ENCODE measurements around the gene KCNK6. TPM values are rescaled to one million over a fixed set of nuclear protein-coding genes. Genes with fewer than 3 reads are reported as not detected.
A peak's percentile ranks its signal among the peaks of the same experiment; 100 is the strongest.

KCNK6 gene
- total and polyA plus RNA-seq, 12 donors, result 4.5 to 31.6 (median 10.8) TPM

DNA sequence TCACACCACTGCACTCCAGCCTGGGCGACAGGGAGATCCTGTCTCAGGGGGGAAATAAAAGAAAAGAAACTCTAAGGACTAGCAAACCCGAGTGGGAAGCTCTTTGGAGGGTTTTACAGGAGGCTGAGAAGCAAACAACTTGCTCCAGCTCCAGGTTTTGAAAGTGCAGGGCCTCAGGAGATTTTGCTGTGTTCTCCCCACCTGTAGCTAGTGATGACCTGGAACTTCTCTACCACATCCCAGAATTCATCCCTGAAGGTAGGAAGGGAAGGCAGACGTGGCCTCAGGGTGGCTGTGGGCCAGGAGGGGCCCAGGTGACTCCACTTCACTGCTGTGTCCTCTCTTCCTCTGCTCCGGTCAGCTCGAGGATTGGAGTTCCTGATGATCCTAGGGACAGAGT, 38.4 kb downstream of the KCNK6 start:
- DNase-seq (no peak), ATAC-seq (no peak)
- Histone ChIP-seq H3K27me3 (peaks cover 0 to 63% (median 29%) of the 10 kb centered on the region in 7 donors), H3K9me3 (no peaks in the 10 kb centered on the region), H3K4me3 (no peak overlapping the region), H3K36me3 (no peaks in the 10 kb centered on the region), H3K27ac (no peak overlapping the region), H3K4me1 (peaks cover 0 to 18% (median 13%) of the 10 kb centered on the region in 9 donors)
- TF ChIP-seq, protein P1, sequence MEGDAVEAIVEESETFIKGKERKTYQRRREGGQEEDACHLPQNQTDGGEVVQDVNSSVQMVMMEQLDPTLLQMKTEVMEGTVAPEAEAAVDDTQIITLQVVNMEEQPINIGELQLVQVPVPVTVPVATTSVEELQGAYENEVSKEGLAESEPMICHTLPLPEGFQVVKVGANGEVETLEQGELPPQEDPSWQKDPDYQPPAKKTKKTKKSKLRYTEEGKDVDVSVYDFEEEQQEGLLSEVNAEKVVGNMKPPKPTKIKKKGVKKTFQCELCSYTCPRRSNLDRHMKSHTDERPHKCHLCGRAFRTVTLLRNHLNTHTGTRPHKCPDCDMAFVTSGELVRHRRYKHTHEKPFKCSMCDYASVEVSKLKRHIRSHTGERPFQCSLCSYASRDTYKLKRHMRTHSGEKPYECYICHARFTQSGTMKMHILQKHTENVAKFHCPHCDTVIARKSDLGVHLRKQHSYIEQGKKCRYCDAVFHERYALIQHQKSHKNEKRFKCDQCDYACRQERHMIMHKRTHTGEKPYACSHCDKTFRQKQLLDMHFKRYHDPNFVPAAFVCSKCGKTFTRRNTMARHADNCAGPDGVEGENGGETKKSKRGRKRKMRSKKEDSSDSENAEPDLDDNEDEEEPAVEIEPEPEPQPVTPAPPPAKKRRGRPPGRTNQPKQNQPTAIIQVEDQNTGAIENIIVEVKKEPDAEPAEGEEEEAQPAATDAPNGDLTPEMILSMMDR (IDR thresholded peaks at IDR 0.05), result no peak
- 35 to 46% methylated on average over 5 of the region's 5 CpGs for WGBS, 2 donors
- intact Hi-C loops (cut with DNase I), result no loop called here

DNA sequence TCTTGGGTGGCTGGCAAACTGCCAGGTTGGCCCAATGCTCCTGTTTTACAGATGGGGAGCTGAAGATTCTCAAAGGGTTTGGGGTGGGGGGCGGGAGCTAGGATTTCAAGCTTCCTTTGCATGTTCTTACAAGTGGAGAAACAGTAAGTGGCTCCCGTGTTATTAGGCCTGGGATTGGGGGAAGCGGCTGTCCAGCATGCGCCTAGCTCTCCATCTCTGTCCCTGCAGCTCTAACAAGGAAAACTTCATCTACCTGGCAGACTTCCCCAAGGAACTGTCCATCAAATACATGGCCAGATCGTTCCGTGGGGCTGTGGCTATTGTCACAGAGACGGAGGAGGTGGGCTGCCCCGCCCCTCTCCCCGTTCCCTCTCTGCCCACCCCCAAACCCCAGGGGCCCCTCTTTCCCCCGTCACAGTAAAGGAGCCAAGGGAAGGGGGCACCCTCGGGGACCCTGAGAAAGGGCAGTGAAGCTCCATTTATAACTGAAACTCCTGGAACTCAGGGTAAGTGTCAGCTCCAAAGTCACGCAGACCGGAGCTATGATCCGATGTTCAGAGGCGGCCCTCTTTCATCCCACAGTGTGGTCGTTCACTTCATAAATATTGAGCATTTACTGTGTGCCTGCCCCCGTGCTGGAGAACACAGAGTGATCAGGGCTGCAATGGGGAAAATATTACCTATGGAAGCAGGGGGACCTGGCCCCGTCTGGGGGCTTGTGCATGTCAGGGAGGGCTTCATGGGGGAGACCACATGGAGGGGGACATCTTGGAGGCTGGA, 39.8 kb downstream of the KCNK6 start:
- intact Hi-C loops (cut with DNase I), result no loop called here
- no peak for ATAC-seq
- no peak for DNase-seq
- WGBS, 2 donors, result 54 to 58% methylated on average over 18 of the region's 18 CpGs
- H3K9me3 ChIP-seq, result no peaks in the 10 kb centered on the region
- no peak overlapping the region for H3K4me3 ChIP-seq
- H3K36me3 ChIP-seq, result no peaks in the 10 kb centered on the region
- peaks cover 0 to 20% (median 13%) of the 10 kb centered on the region in 9 donors for H3K4me1 ChIP-seq
- no peak overlapping the region for H3K27ac ChIP-seq
- peaks cover 0 to 59% (median 29%) of the 10 kb centered on the region in 7 donors for H3K27me3 ChIP-seq
- TF ChIP-seq, protein P1 (IDR thresholded peaks at IDR 0.05), result no peak

DNA sequence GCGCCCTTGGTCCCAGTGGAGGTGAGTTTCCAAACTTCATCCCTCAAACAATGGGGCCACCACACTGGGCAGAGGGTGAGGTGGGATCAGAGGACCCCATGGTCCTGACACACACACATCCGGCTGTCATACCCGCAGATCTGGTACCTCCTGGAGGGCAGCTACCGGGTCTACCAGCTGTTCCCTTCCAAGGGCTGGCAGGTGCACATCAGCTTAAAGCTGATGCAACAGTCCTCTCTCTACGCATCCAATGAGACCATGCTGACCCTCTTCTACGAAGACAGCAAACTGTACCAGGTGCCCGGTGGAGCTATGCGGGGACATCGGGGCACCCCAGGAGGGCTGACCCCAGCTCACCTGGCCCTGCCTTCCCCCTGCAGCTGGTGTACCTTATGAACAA, 40.7 kb downstream of the KCNK6 start:
- no peak for ATAC-seq
- WGBS, 2 donors, result 81 to 85% methylated on average over 9 of the region's 9 CpGs
- Histone ChIP-seq H3K4me1 (peaks cover 0 to 20% (median 13%) of the 10 kb centered on the region in 9 donors), H3K4me3 (no peak overlapping the region), H3K9me3 (no peaks in the 10 kb centered on the region), H3K27me3 (peaks cover 0 to 56% (median 29%) of the 10 kb centered on the region in 7 donors), H3K36me3 (no peaks in the 10 kb centered on the region), H3K27ac (no peak overlapping the region)
- DNase-seq, result no peak
- intact Hi-C loops (cut with DNase I), result no loop called here
- TF ChIP-seq, protein P1 (IDR thresholded peaks at IDR 0.05), result no peak

DNA sequence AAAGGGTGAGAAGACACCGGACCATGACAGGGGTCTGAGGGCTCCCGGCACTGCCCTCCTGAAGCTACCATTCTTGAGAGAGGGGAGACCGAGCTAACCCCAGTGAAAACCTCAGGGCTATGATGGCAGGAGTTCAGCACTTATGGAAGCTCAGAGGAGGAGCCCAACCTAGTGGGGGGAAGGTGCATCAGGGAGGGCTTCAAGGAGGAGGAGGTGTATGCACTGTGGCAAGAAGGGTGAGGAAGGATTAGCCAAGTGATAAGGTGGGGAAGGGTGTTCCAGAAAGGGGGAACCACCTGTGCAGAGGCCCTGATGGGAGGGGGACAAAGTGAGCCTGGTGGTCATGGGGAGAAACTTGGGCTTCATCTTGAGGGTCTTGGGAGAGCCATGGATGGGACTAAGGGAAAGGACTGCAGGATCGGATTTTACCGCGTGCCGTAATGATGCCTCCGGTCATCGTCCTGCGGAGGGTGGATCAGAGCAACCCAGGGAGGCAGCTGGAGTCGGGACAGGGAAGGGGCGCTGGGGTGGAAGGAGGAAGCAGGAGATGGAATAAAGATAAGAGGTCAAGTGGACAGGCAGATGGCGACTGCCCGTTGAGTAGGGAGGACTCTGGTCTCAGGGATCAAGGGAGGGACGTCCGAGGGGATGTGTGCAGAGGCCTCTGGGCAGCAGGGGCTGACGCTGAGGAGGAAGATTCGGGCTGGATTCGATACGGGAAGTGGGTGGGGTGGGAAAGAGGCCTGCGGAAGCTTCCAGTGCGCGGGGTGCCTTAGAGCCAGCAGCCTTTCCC, 41.4 kb downstream of the KCNK6 start:
- WGBS, 2 donors, result 20 to 21% methylated on average over 23 of the region's 23 CpGs
- intact Hi-C loops (cut with DNase I), result no loop called here
- Histone ChIP-seq H3K36me3 (no peaks in the 10 kb centered on the region), H3K27me3 (peaks cover 0 to 56% (median 26%) of the 10 kb centered on the region in 7 donors), H3K27ac (peak overlapping the region in 3 of 10 donors; percentile 1 to 78 (median 67)), H3K4me1 (peaks cover 0 to 20% (median 13%) of the 10 kb centered on the region in 9 donors), H3K4me3 (peak overlapping the region; percentile 44 to 94 (median 73)), H3K9me3 (no peaks in the 10 kb centered on the region)
- DNase-seq (no peak), ATAC-seq (peak in 5 of 8 donors; percentile 7 to 36 (median 19))
- TF ChIP-seq, protein P1 (IDR thresholded peaks at IDR 0.05), result no peak
